GM19238 (cell line): ENCODE measurements around the gene EXOC4.
"Not testable (repeated sequence)": the region's sequence is repeated elsewhere in the genome, so short reads cannot be mapped to it uniquely, and the experiment has no call there.

ENCODE experiments used
- DNase-seq: peaks from one replicate; pipeline ENCODE4 v3.0.0; 2011; ENCODE audit warnings: low spot score; ENCODE audit not compliant: insufficient read length

The EXOC4 gene

GRCh38 chr7:134058521-134058920 lies 805.6 kb downstream of the EXOC4 start:
- DNase-seq: no peak

DNA sequence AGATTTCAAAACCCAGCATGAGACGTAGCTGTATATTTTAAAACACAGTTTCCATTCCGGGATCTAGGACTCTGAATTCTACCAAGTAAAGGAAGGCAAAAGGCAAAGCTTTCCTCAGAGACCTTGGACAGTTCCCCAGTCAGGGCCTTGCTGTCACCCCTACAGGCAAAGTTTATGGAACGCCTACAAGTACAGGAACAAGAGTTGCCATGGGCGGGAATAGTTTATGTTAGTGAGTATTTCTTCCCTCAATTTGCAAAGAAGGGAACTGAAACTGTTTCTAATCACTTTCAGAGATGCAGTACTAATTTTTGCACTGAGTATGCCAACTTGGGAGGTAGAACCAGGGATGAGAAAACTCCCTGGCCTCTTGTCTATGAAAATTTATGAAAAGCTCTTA lies 806.1 kb downstream of the EXOC4 start:
- no peak for DNase-seq

- no peak for DNase-seq
Observed at GRCh38 chr7:134059921-134060320, 807.0 kb downstream of the EXOC4 start.

GRCh38 chr7:134060874-134061273 lies 808.0 kb downstream of the EXOC4 start:
- DNase-seq: no peak

DNA sequence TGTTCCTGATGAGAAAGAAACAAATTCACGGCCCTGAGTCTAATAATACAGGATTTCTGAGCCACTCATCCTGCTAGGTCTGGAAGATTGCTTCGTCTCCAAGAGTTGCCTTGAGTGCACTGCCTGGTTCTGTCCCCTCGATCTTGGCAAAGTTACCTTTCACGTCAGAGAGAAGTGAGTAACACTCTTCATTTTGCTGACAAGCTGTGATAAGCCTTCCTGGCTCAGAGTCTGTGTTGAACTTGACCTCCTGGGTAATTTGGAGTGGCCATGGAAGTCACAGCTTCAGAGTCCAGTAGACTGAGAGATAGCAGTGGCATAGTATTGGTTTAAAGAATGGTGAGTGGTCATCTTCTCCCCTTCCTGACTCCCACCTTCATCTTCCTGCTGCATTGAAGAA lies 809.6 kb downstream of the EXOC4 start:
- no peak for DNase-seq

GRCh38 chr7:134065415-134065814 lies 812.5 kb downstream of the EXOC4 start:
- DNase-seq: no peak

DNA sequence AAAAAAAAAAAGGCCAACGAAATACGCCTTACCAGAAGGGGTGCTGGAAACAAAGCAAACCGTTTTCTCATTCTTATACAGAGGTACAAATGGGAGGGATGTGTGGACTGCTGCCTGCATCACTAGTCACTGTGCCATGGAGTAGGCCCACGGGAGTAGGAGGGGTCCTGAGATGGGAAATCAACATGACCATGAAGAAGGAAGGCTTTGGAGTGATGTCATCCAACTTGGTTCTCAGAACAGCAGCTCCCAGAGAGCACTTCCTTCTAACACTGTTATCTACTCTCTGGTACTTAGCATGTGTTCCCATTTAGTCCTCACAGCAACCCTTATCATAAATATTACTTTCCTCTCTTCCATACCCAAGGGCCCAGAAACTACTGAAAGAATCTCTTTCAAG lies 814.3 kb downstream of the EXOC4 start:
- no peak for DNase-seq

DNA sequence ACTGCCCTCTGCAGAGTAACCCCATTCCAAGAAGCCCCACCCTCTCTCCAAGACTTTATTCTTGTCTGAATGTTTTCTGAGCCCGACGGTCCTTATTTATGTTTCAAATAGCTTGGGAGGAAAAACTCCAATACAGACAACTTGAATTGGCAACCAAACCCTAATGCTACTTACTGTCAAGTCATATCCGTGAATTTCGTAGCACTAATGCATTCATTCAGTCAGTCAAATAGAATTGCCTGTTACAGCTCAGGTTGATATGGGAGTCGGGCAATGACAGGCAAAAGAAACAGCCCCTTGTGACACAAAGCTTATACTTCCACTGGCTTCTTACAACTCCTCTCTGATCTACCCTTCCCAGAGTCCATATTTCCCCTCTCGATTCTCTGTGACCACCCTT lies 815.8 kb downstream of the EXOC4 start:
- no peak for DNase-seq

- DNase-seq: no peak
Observed at GRCh38 chr7:134069187-134069586, 816.3 kb downstream of the EXOC4 start.

DNA sequence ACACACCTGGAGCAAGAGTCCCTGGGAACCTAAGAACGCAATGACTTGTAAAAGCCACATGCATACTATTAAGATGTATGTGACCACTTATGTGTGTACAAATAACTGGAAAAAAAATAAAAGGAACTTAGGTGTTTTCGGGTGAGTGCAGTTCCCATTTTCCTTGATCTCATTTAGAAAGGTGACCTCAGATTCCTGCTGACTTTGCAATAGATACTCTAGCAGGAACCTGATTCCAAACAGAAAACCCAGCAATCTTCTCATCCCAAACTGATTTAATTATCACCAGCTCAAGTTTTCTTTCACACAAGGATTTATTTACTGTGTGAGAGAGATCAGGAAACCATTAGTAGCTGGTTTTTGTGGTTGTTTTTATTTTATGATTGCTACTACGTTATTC lies 817.8 kb downstream of the EXOC4 start:
- no peak for DNase-seq

DNA sequence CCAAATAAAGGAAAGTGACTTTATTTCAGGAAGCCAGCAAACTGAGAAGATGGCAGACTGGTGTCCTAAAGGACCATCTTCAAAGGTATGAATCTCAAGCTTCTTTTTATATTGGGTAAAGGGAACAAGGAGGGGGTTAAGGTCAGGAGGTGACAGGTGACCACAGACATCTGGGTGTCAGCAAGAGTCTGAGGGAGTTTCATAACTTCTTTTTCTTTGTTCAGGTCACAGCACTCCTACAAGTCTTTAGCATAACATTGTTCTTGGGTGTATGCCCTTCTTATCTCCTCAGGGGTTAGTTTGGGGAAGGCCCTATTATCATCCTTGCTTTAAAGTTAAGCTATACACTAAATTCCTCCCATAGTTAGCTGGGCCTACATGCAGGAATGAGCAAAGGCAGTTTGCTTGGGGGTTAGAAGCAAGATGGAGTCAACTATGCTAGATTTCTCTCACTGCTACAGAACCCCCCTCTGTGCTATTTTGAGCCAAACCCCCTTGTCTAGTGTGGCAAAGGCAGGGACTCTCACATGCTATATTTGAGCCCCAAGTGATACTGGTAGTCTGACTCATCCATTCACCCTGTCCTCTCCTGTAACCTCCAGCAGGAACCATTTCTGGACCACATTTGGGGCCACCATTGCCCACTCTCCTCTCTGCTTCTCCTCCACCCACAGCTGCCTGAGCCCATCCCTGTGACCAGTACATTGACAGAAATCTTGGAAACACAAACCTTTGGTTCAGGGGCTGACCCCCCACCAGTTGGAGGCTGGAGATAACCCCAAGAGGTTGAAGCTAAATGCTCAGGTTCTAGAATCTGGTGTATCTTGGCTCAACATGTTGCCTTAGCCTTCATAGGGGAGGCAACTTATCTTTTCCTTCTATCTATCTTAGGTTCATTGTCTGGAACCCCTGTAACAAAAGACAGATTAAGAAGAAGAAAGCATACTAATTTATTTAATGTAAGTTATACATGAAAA lies 818.8 kb downstream of the EXOC4 start:
- DNase-seq: no peak

- DNase-seq: no peak
Observed at GRCh38 chr7:134073276-134073675, 820.4 kb downstream of the EXOC4 start.

- no peak for DNase-seq
Observed at GRCh38 chr7:134075799-134076198, 822.9 kb downstream of the EXOC4 start.

DNA sequence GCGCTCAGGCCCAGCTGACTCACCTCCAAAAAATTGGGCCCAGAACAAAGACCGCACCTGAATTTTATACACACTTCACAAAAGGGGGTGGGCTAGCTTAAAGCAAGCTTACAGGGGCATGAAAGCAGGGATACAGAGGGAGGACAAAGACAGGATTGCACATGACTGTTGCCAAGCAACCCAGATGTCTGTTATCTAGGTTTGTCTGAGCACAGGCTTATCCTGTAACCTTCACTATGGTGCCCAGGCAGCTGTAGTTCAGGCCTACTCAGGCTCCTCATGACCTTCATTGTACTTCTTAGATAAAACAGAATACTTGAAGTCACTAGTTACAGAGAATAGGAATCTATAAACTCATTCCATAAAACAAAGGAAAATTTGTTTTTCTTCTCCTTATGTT lies 824.7 kb downstream of the EXOC4 start:
- not testable (repeated sequence) for DNase-seq

DNA sequence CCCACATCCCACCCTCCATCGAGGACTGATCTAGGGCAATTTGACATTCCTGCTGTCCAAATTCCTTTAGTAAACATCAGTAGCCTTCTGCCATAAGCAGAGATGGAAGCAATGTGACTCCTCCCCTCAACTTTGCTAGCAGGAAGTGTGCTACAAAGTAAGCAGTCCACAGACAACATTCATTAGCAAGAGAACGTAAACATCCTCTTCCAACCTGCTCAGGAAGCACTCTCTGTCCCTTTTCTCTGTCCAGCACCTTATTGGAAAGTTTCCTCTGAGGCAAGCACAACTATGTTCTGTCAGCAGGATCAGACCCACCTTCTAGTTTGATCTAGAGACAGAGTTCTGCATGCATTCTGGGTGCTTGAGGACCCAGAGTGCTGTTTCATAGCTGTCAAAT lies 826.1 kb downstream of the EXOC4 start:
- no peak for DNase-seq

- no peak for DNase-seq
Observed at GRCh38 chr7:134081695-134082094, 828.8 kb downstream of the EXOC4 start.

- no peak for DNase-seq
Observed at GRCh38 chr7:134083766-134084487, 831.0 kb downstream of the EXOC4 start.

DNA sequence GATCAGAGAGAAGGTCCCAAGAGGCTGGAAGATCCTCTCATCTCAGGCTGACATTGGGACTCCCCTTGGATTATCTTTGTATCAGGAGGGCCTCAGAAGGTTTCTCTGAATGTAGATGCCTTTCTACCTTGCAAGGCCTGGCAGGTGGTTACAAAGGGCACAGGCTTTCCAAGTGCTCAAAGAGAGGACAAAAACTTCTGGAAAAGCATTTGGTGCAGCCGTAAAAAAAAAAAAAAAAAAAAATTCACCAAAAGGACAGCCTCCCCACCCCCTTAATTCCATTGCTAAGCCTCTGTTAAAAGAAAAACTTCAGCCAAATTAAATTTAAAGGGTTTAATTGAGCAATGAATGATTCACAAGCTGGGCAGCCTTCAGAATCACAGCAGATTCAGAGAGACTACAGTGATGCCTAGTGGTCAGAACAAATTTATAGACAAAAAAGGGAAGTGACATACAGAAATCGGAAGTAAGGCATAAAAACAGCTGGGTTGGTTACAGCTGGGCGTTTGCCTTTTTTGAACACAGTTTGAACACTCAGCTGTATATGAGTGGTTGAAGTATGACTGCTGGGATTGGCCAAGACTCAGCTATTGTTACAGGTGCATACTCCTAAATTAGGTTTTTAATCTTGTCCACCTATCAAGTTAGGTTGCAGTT lies 831.7 kb downstream of the EXOC4 start:
- no peak for DNase-seq

- DNase-seq: no peak
Observed at GRCh38 chr7:134085311-134085710, 832.4 kb downstream of the EXOC4 start.

- DNase-seq: no peak
Observed at GRCh38 chr7:134086998-134087735, 834.3 kb downstream of the EXOC4 start.

- no peak for DNase-seq
Observed at GRCh38 chr7:134088199-134088598, 835.3 kb downstream of the EXOC4 start.
